GM21423 (cell line): ENCODE measurements around the gene ASAP2.

Source experiments
- ATAC-seq: cut with Tn5 transposase; IDR thresholded peaks from one replicate; pipeline ENCODE4 v1.9.1; 2021; ENCODE audit warnings: mild to moderate bottlenecking, moderate library complexity; ENCODE audit not compliant: unreplicated experiment

Gene ASAP2

DNA sequence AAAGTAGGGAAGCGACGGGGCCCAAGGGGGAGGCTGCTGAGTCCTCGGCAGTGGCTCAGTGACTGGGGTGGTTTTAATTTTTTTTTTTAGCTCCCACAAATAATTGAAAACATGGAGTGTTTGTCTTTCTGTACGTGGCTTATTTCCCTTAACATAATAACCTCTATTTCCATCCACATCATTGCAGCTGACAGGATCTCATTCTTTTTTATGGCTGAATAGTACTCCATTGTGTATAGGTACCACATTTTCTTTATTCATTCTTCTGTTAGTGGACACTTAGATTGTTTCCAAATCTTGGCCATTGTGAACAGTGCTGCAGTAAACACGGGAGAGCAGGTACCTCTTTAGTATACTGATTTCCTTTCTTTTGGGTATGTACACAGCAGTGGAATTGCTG lies 65.1 kb downstream of the ASAP2 start:
- ATAC-seq = no peak

DNA sequence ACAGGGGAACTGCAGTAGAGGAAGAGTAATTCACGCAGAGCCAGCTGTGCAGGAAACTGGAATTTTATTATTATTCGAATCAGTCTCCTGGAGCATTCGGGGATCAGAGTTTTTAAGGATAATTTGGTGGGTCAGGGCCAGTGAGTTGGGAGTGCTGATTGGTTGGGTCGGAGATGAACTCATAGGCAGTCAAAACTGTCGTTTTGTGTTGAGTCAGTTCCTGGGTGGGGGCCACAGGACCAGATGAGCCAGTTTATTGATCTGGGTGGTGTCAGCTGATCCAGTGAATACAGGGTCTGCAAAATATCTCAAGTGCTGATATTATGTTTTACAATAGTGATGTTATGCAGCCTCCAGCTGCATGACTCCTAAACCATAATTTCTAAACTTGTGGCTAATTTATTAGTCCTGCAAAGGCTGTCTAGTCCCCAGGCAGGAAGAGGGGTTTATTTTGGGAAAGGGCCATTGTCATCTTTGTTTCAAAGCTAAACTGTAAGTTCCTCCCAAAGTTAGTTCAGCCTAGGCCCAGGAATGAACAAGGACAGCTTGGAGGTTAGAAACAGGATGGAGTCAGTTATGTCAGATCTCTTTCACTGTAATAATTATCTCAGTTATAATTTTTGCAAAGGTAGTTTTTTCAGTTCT lies 67.0 kb downstream of the ASAP2 start:
- ATAC-seq = no peak

DNA sequence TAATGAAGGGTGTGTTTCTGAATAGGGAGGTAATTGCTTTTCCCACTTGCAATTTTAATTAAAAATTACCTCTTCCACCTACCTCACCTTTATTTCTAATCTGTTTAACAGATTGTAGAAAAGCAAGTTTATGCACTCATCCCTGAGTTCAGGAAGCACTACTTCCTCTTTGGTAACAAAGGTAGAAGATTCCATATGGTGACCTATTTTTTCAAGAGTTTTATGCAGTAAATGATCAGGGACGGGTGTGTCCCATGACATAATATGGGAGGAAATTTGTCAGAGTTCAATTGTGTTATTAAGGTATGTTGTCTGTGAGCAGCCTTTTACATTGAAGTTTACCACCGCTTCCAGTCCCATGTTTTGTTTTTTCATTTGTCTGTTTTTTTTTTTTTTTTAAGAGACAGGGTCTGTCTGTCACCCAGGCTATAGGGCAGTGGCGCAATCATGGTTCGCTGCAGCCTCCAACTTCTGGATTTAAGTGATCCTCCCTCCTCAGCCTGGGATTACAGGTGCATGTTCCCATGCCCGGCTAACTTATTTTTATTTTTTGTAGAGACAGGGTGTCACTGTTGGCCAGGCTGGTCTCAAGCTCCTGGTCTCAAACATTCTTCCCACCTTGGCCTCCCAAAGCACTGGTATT lies 68.2 kb downstream of the ASAP2 start:
- ATAC-seq = no peak

DNA sequence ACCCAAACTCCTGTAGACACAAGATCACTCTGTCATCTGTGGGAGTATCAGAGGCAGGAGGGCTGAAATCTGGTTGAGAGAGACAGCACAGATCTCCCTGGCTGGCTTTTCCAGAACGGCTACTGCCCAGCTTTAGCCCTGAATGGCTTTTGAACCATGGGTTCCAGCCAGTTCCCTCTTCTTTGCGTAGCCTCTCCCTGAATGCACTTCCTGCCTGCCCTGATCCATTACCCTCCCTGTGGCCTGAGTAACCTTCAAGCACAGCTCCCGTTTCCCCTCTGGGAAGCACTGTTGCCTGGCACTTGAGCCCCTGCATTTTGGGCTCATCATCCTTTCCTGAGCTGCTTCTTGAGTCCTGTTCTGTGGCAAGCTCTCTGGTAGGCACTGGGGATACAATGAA lies 68.8 kb downstream of the ASAP2 start:
- no peak for ATAC-seq

DNA sequence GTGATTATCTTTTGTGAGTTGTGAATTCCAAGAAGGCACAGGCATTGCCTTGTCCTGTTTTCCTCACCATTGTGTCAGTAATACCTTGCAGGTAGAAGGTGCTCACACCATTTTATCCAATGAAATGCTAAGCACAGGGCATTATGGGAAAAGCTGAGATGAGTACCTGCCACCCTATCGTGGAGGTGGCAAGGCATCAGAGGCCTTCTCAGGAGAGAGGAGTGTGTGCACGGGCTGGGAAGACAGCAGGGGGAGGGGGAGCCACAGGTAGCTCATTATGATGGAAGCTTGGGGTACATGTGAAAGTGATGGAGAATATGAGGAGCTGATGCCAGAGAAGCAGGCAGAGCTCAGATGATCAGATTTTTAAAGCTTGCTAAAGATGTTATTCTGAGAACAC lies 69.5 kb downstream of the ASAP2 start:
- no peak for ATAC-seq

DNA sequence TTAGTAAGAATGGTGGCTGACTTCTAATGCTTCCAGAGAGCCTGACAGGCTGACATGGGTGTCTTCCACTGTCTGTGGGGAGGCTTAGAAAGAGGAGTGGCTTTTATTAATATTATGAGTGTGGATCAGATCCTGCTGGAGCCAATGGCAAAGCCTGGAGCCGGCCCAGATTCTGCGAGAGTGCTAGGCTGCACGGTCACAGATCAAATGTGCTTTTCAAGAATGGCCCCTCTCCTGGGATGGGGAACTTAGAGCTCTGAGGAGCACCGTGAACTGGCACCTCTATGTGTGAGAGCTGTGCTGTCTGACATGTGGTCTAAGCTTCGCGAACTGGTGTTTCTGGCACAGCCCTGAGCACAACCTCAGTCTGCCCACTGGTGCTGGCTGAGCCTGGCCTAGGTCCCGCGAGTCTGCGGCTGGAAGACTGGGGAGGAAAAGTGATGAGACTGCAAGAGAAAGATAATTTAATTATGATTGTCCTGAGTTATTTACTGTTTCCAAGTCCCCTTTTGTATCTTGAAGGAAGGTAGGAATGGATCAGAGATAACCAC lies 70.4 kb downstream of the ASAP2 start:
- no peak for ATAC-seq

DNA sequence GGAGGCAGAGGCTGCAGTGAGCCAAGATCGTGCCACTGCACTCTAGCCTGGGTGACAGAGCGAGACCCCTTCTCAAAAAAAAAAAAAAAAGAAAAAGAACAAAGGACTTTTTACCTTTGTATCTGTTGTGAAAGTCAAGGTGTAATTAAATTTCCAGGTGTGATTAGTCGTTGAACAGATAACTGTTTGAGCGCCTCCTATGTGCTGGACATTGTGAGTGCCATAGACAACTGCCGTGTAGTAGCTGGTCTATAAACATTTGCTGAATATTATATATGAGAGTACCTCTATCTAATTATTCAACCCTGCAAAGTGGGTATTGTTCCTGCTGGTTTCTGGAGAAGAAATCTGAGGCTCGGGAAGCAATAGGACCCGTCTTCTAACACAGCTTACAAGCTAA lies 71.8 kb downstream of the ASAP2 start:
- no peak for ATAC-seq

DNA sequence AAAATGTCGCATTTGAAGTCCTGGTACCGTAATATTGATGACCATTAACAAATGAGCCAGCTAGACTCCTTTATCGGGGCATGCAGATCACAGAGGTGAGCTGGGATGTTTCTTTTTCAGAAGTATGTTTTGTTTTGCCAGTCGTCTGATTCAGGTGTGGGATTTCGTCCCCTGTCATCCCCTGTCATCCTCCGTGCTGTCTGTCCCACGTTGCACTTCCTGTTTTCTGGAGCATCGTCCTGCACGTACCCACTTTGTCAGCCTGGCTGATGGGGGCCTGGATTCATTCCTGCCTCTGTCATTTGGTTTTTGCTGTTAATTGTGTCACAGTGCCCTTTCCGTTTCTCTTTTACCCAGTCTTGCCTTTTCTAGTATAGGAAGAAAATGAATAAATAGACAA lies 72.8 kb downstream of the ASAP2 start:
- no peak for ATAC-seq

DNA sequence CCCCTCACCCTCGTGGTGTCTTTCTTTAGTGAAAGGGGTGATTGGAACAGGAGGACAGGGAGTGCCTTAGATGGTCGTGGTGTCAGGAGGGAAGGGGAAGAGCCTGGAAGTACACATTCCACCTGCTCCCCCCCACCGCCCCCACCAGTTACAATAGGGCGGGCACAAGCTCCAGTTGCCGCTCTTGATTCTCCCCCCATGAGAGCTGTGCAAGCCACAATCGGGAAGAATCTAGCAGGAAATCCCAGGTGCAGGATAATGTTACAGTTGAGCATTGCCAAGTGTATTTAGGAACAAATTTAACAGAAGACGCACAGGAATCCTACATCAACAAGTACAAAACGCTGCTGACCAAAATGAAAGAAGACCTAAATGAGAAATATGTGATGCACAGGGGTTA lies 73.6 kb downstream of the ASAP2 start:
- no peak for ATAC-seq

DNA sequence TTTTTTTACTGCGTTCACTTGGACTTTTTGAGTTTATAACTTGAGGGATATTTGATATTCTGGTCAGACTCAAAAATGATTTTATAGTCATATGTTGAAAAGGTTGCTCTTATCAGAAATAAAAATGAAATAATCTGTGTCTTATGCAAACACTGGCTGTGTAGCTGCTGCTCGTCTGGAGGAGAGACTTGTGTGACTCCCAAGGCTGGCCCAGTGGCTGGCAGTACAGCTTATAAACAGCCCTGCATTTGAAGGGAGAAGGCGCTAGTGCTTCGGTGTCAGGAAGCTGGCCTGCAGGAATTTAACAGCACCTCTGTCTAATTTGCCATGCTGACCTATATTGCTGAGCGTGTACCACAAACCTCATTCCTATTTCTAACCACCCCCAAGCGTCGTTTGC lies 74.5 kb downstream of the ASAP2 start:
- ATAC-seq = no peak

DNA sequence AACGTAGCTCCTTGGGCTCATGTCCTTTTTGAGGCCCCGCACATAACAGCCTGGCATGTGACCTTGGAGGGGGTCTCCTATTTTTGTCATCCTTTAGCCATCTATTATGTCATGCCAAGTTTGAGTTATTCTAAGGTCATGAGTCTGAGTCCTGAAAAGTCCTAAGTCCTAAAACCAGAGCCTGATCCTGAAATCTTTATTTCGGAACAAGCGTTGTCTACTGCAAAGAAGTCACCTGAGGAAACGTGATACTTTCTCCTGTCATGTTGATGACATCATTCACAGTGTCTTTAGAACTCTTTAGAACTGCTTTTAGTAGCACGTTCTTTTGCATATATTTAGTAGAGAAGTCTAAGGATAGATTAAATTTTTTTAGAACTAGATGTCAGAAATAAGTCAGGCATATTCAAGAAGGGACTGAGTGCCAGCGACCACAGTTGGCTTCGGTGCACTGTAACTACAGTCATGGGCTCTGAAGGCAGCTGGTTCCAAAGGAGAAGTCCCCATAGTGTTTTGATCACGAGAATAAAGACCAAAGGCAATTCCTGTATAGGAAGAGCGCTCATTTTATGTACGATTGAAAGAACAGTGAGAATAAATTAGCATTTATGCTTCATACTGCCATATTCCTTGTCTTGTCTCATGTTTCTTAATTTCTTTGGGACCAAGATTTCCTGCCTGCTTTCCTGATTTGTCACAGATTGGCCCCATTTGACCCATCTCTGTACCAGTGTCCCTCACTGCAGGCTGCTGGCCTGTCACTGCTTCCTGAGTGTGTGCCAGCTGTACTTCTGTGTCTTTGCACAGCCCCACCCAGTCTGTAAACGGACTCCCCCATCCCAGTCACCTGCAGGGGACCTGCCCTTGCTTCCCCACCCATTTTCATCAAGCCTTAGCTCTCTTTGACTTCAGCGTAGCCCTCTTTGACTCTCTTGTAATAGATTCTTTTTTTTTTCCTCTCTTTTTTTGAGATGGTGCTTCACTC lies 75.8 kb downstream of the ASAP2 start:
- no peak for ATAC-seq

DNA sequence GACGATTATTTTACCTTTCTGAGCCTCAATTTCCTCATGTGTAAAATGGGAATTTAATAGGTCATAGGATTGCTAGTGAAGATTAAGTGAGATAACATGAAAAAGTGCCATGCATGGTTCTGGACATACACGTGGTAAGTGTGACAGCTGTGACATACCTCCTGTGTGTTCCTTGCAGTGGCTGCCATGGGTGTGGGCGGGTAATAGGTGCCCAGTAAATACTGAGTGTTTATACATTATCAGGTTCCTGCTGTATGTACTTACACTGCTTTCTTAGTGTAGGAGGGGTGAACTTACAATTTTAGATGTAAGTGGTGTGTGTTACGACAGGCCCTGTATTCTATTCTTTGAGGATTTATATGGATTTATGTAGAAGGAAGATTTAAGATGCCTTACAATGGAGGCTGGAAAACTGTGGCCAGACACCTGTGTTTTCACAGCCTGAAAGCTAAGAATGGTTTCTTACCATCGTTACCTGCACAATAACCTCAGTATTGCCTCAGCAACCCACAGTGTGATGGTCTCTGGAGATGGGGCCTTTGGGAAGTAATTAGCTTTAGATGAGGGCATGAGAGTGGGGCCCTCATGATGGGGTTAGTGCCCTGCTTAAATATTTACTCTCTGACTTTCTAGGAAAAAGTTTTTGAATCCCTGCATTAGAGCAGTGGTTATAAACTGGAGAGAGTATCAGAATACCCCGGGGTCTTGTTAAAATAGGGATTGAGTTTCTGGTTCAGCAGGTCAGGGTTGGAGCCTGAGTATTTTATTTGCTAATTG lies 78.1 kb downstream of the ASAP2 start:
- ATAC-seq = no peak

DNA sequence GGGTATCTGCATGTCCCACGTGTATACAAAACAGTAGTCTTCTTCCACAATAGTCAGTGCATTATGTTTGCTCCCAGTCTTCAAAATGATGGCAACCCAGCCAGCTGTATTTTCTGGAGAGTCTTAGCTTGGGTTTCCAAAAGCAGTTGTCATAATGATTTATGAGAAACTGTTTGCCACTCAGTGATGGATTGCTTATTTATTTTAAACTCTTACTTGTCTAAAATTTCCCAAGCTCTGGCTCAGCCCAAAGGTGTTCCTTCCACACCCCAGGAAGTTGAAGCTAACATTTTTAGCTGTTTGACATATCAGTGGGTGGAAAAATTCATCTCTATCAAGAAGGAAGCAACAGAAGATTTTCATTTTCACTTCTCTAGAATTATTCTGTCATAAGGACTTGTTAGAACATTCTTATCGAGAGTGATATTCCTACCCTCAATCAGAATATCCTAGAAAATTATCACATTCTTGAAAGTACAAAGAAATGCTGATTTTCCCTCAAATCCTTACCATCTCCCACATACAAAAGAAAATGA lies 78.8 kb downstream of the ASAP2 start:
- ATAC-seq = no peak

DNA sequence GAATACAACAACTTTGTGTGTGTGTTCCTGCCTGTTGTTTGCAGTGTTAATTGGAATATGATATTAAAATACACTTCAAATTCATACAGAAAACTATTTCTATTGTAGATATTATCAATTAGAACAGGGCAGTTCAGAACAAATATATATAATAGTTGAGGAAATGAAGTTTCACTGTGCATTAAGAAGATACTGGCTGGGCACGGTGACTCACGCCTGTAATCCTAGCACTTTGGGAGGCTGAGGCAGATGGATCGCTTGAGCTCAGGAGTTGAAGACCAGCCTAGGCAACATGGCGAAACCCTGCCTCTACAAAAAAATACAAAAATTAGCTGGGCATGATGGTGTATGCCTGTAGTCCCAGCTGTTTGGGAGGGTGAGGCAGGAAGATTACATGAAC lies 79.3 kb downstream of the ASAP2 start:
- no peak for ATAC-seq

DNA sequence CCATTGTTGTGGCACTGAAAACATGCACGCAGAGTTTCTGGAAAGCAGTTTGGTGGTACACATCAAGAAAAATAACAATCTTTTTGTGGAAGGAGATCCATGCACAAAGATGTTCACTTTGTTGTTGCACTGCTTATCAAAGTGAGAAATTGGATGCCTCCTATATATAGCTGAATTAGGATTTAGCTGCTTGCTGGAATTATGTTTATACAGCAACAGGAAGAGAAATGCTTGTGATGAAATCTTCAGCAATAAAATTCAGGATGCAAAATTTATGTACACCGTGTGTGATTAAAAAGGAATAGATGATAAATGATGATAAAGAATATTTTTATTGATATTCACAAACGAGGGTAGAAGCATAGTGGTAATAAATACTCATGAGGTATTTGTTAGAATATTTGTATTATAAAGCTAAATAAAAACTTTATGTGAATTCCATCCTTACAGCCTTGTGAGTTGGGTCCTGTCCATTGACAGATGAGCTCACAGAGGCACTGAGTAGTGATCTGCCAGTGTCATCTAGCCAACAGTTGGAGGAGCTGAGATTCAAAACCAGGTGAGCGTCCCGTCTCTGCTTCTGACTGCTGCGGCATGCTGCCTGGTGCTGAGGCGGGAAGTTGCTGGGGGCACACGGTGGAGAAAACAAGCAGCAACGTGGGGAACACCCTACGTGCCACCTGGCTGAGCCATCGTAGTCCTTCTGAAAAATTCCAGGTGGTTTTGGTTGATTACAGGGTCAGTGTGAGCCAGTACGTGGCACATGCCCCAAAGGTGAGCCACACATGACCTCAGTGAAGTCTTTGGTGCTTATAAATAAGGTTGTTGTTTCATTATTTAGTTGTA lies 80.2 kb downstream of the ASAP2 start:
- ATAC-seq = no peak

DNA sequence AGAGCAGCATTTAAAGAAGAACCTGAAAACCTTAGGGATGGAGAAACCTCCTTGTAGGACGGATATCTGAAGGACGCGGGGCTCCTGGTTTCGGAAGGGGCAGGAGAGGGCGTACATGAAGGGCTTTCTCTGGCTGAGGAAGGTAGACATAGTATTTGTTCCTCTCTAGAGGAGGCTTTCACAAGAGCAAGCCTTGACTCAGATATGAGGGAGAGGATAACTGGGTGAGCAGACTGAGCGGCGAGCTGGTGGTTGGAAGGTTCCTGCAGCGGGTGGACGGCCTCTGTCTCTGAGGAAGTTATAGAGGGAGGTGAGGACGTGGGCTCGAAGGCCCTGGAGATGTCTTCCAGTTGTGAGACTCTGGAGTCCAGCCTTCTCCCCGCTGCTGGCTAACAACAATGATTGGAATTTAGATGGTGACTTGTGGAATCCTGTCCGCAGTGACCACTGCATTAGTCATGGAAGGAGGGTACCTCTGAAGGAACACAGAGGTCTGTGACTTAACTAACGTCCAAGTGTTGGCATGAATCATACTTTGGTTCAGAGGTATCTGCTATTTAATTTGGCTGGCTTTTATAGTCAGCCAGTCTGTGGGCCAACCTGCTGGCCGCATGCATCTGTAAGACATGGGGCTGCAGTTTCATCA lies 80.9 kb downstream of the ASAP2 start:
- ATAC-seq = no peak

DNA sequence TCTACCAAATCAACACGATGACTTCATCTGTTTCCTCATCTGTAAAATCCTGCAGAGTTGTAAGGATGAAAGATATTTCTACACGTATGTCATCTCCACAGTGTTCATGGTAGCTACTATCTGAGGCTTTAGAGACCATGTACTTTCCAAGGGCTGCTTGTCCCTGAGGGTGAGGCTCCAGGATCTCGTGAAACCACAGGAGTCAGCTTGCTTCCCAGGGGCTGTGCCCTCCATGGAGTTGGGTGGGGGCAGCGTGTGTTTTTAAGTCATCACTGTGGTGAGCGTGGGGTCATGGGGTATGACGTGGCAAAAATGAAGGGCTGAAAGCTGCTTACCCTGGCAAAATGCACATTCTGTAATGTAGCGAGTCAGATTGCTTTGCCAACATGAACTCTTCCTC lies 81.6 kb downstream of the ASAP2 start:
- ATAC-seq = no peak

DNA sequence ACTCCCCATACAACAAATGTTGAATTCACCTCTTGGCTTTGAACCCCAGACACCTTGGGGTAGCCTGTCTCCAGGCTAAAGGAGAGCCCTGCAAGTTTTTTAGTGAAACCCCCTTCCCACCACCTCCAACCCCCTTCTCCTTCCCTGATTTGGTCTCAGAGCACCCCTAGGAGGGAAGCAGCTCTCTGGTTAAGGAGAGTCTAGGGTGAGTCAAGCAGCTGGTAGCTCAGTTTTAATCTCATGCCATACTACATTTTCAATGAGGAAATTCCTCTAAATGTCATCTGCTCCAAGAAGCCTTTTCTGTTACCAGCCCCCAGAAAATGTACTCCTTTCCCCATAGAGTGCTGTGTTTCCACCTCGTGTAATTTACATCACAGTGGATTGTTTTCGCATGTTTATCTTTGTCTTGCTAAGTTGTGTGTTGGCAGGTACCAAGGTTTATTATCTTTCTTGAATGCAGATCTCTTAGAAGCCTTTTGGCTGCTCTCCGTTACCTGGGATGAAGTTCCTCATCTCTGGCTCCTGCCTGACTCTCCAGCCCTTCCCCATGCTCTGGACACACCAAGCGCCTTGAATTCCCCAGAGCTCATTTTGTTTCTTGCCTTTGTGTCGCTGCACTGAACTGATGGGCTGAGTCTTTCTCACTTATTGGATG lies 82.2 kb downstream of the ASAP2 start:
- no peak for ATAC-seq

DNA sequence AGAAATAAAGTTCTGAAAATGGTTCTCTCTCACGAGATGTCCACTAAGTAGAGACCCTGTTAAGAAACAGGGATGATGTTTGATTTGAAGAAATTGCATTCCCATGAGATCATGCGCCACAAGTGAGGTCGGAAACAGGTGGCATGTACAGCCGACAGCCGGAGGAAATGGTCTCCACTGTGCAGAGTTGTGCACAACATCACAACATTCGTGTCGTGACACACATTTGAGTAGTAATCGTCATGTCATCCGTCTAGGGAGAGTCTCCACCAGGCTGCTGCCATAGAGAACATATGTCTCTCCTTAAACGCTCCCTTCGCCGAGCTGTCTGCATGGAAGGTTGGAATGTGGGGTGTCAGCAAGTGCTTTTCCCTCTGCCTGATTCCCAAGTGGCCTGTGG lies 84.7 kb downstream of the ASAP2 start:
- ATAC-seq = no peak
